Vagina (tissue), 2 donors: ENCODE data around the gene WWOX.

ENCODE experiments used
- CTCF ChIP-seq, 3 experiments: fragments of 450-650 bp in 2 of 3; fragments of 200-600 bp in 1 of 3; sonication (generic) in 1 of 3; IDR thresholded peaks; one replicate each; pipeline ENCODE4 v1.5.1; 2017 to 2019; ENCODE audit warnings: antibody characterized with exemption in 3 of 3, mild to moderate bottlenecking in 2 of 3, moderate library complexity in 2 of 3
- POLR2A ChIP-seq, 2 donors: fragments of 450-650 bp; IDR thresholded peaks; one replicate each; pipeline ENCODE4 v1.6.1; 2017; ENCODE audit warnings: antibody characterized with exemption in 2 of 2, mild to moderate bottlenecking in 2 of 2, moderate library complexity in 2 of 2
- POLR2AphosphoS5 ChIP-seq, 2 donors: sonication (generic); formaldehyde crosslinking; IDR thresholded peaks; one replicate each; pipeline ENCODE4 v1.9.0; 2017; ENCODE audit warnings: antibody characterized with exemption in 2 of 2, mild to moderate bottlenecking in 2 of 2, low read depth in 1 of 2; ENCODE audit not compliant: insufficient read depth in 1 of 2

GRCh38 chr16:78516006-78516736, 416.7 kb downstream of the WWOX start:
- TF ChIP-seq CTCF (IDR thresholded peaks at IDR 0.05), result no peak
- TF ChIP-seq POLR2A (IDR thresholded peaks at IDR 0.05), result no peak
- TF ChIP-seq POLR2AphosphoS5 (IDR thresholded peaks at IDR 0.05; ENCODE audit: insufficient read depth in 1 of 2, low read depth in 1 of 2), result no peak
